ENCODE data around the gene PLAC8L1. TPM values are rescaled to one million over a fixed set of nuclear protein-coding genes. Genes with fewer than 3 reads are reported as not detected.
"Not testable (repeated sequence)": the region's sequence is repeated elsewhere in the genome, so short reads cannot be mapped to it uniquely, and the experiment has no call there.

The PLAC8L1 gene
- total RNA-seq, 5 donors from 2014 or later (not counting 1 experiment from before 2014, with no cell fraction given), result 0.43 to 1.4 (median 0.60) TPM; not detected in 2

DNA sequence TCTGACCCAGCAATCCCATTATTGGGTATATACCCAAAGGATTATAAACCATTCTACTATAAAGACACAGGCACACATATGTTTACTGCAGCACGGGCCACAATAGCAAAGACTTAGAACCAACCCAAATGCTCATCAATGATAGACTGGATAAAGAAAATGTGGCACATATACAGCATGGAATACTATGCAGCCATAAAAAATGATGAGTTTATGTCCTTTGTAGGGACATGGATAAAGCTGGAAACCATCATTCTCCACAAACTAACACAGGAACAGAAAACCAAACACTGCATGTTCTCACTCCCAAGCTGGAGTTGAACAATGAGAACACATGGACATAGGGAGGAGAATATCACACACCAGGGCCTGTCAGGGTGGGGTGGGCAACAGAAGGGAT, 16.1 kb upstream of the PLAC8L1 start:
- not testable (repeated sequence) for H3K4me3 Mint-ChIP-seq; H3K27me3 Mint-ChIP-seq; H3K4me1 Mint-ChIP-seq; ATAC-seq (replicated peaks in 1 of 4); H3K4me3 ChIP-seq (ENCODE audit: control insufficient read depth in 1 of 2, extremely low read depth in 1 of 2, low read length in 1 of 2); H3K27ac ChIP-seq (ENCODE audit: low read length); H3K4me1 ChIP-seq (ENCODE audit: control insufficient read depth in 1 of 2, extremely low read depth in 1 of 2, insufficient read depth in 2 of 2, low read length in 2 of 2); H3K27me3 ChIP-seq (replicated peaks in 1 of 2; ENCODE audit: control insufficient read depth in 2 of 2, extremely low read depth in 1 of 2, insufficient read depth in 2 of 2, low read length in 1 of 2); H3K27ac Mint-ChIP-seq; H3K9me3 ChIP-seq; DNase-seq; H3K9me3 Mint-ChIP-seq
- peaks cover 83% of the 10 kb centered on the region for H3K36me3 Mint-ChIP-seq
- POLR2A ChIA-PET, result interaction anchor here in 1 of 2 donors (0.6 kb wide), 1 partner anchor 52 kb away, joined by 4 read pairs; no protein-coding TSS in a partner anchor
- no CpG with 5 or more reads among the region's 1 CpG for WGBS (ENCODE audit: insufficient coverage)
- CTCF ChIA-PET, result interaction anchor here in 1 of 2 donors (0.7 kb wide), 1 partner anchor 321 kb away, joined by 3 read pairs; no protein-coding TSS in a partner anchor
- H3K36me3 ChIP-seq (ENCODE audit: control insufficient read depth in 2 of 2, extremely low read depth in 1 of 2, insufficient read depth in 1 of 2, low read length in 1 of 2), result peaks cover 0 to 73% of the 10 kb centered on the region in 2 donors

DNA sequence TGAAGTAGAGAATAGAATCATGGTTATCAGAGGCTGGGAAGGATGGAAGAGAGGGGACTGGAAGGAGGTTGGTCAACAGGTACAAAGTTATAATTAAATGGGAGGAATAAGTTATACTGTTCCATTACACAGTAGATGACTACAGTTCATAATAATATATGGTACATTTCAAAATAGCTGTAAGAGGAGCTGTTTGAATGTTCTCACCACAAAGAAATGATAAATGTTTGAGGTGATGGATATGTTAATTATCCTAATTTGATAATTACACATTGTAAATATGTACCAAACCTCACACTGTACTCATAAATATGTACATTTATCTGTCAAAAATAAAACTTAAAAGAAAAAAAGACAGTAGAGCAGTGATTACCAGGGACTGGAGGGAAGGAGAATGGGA, 12.9 kb upstream of the PLAC8L1 start:
- H3K36me3 Mint-ChIP-seq, result peaks cover 73% of the 10 kb centered on the region

DNA sequence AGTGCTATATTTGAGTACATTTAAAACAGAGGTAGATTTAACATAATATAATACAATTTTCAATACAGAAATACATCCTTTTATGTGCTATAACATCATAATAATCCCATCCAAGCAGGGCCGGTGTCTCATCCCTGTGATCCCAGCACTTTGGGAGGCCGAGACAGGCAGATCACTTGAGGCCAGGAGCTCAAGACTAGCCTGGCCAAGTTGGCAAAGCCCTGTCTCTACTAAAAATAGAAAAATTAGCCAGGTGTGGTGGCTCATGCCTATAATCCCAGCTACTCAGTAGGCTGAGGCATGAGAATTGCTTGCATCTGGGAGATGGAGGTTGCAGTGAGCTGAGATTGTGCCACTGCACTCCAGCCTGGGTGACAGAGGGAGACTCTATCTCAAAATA, 11.8 kb upstream of the PLAC8L1 start:
- DNase-seq; H3K4me3 ChIP-seq (ENCODE audit: control insufficient read depth in 1 of 2, extremely low read depth in 1 of 2, low read length in 1 of 2); H3K27ac ChIP-seq (ENCODE audit: low read length); ATAC-seq (replicated peaks in 1 of 4); H3K4me3 Mint-ChIP-seq; H3K9me3 Mint-ChIP-seq; H3K27me3 Mint-ChIP-seq; POLR2A ChIA-PET; H3K27ac Mint-ChIP-seq; H3K27me3 ChIP-seq (replicated peaks in 1 of 2; ENCODE audit: control insufficient read depth in 2 of 2, extremely low read depth in 1 of 2, insufficient read depth in 2 of 2, low read length in 1 of 2); H3K9me3 ChIP-seq; H3K4me1 ChIP-seq (ENCODE audit: control insufficient read depth in 1 of 2, extremely low read depth in 1 of 2, insufficient read depth in 2 of 2, low read length in 2 of 2); H3K4me1 Mint-ChIP-seq; CTCF ChIA-PET: not testable (repeated sequence)
- H3K36me3 Mint-ChIP-seq, result peaks cover 67% of the 10 kb centered on the region
- WGBS (ENCODE audit: insufficient coverage), result 100% methylated on average over 2 of the region's 2 CpGs
- H3K36me3 ChIP-seq (ENCODE audit: control insufficient read depth in 2 of 2, extremely low read depth in 1 of 2, insufficient read depth in 1 of 2, low read length in 1 of 2), result peaks cover 0 to 64% of the 10 kb centered on the region in 2 donors

More for the DNA sequence above, 12.9 kb upstream of the PLAC8L1 start:
- Mint-ChIP-seq H3K27me3 (no peaks in the 10 kb centered on the region), H3K4me1 (no peaks in the 10 kb centered on the region), H3K9me3 (no peaks in the 10 kb centered on the region), H3K4me3 (no peak overlapping the region), H3K27ac (no peak overlapping the region)
- Histone ChIP-seq H3K4me3 (ENCODE audit: control insufficient read depth in 1 of 2, extremely low read depth in 1 of 2, low read length in 1 of 2) (no peak overlapping the region), H3K9me3 (no peaks in the 10 kb centered on the region), H3K4me1 (ENCODE audit: control insufficient read depth in 1 of 2, extremely low read depth in 1 of 2, insufficient read depth in 2 of 2, low read length in 2 of 2) (no peaks in the 10 kb centered on the region), H3K27ac (ENCODE audit: low read length) (no peak overlapping the region), H3K27me3 (replicated peaks in 1 of 2; ENCODE audit: control insufficient read depth in 2 of 2, extremely low read depth in 1 of 2, insufficient read depth in 2 of 2, low read length in 1 of 2) (no peaks in the 10 kb centered on the region), H3K36me3 (ENCODE audit: control insufficient read depth in 2 of 2, extremely low read depth in 1 of 2, insufficient read depth in 1 of 2, low read length in 1 of 2) (peaks cover 0 to 64% of the 10 kb centered on the region in 2 donors)
- POLR2A ChIA-PET, result no interaction called here
- no peak for ATAC-seq (replicated peaks in 1 of 4)
- CTCF ChIA-PET, result no interaction called here
- DNase-seq, result no peak

DNA sequence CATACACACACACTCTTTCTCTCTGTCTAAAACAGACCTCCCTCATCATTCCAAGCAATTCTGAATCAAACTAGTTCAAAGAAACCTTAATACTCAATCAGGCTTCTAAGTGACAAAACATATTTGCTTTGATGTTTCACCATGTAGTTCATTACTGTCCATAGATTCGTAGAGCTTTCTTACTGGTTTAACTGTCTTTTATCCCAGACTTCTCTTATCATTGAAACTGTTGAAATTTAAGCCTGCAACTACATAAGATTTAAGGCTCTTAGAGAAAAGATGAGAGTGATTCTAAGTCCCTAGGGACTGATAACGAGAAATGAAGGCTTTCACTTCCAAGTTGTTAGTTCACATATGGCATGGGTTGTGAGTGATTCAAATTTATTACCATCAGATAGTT, 11.0 kb upstream of the PLAC8L1 start:
- WGBS (ENCODE audit: insufficient coverage), result no CpG with 5 or more reads among the region's 2 CpGs
- ATAC-seq (replicated peaks in 1 of 4) (no peak), DNase-seq (no peak)
- POLR2A ChIA-PET, result interaction anchor here in 1 of 2 donors (0.6 kb wide), 1 partner anchor 1081 kb away, joined by 3 read pairs; no protein-coding TSS in a partner anchor
- Mint-ChIP-seq H3K27ac (no peak overlapping the region), H3K27me3 (no peaks in the 10 kb centered on the region), H3K4me3 (no peak overlapping the region), H3K36me3 (peaks cover 64% of the 10 kb centered on the region), H3K4me1 (no peaks in the 10 kb centered on the region), H3K9me3 (no peaks in the 10 kb centered on the region)
- CTCF ChIA-PET, result no interaction called here
- Histone ChIP-seq H3K36me3 (ENCODE audit: control insufficient read depth in 2 of 2, extremely low read depth in 1 of 2, insufficient read depth in 1 of 2, low read length in 1 of 2) (peaks cover 0 to 59% of the 10 kb centered on the region in 2 donors), H3K4me1 (ENCODE audit: control insufficient read depth in 1 of 2, extremely low read depth in 1 of 2, insufficient read depth in 2 of 2, low read length in 2 of 2) (no peaks in the 10 kb centered on the region), H3K4me3 (ENCODE audit: control insufficient read depth in 1 of 2, extremely low read depth in 1 of 2, low read length in 1 of 2) (no peak overlapping the region), H3K27ac (ENCODE audit: low read length) (no peak overlapping the region), H3K9me3 (no peaks in the 10 kb centered on the region), H3K27me3 (replicated peaks in 1 of 2; ENCODE audit: control insufficient read depth in 2 of 2, extremely low read depth in 1 of 2, insufficient read depth in 2 of 2, low read length in 1 of 2) (no peaks in the 10 kb centered on the region)

- no peaks in the 10 kb centered on the region for H3K27me3 ChIP-seq (replicated peaks in 1 of 2; ENCODE audit: control insufficient read depth in 2 of 2, extremely low read depth in 1 of 2, insufficient read depth in 2 of 2, low read length in 1 of 2)
- CTCF ChIA-PET, result no interaction called here
- no peak overlapping the region for H3K27ac Mint-ChIP-seq
These were observed 7.1 kb upstream of the PLAC8L1 start for GRCh38 chr5:146112476-146112875.

GRCh38 chr5:146111409-146111808, 6.0 kb upstream of the PLAC8L1 start:
- ATAC-seq (replicated peaks in 1 of 4), result no peak
- Mint-ChIP-seq H3K4me3 (no peak overlapping the region), H3K9me3 (no peaks in the 10 kb centered on the region), H3K36me3 (peaks cover 24% of the 10 kb centered on the region), H3K4me1 (no peaks in the 10 kb centered on the region), H3K27ac (no peak overlapping the region), H3K27me3 (no peaks in the 10 kb centered on the region)
- POLR2A ChIA-PET, result no interaction called here
- Histone ChIP-seq H3K27me3 (replicated peaks in 1 of 2; ENCODE audit: control insufficient read depth in 2 of 2, extremely low read depth in 1 of 2, insufficient read depth in 2 of 2, low read length in 1 of 2) (no peaks in the 10 kb centered on the region), H3K4me1 (ENCODE audit: control insufficient read depth in 1 of 2, extremely low read depth in 1 of 2, insufficient read depth in 2 of 2, low read length in 2 of 2) (no peaks in the 10 kb centered on the region), H3K9me3 (no peaks in the 10 kb centered on the region), H3K36me3 (ENCODE audit: control insufficient read depth in 2 of 2, extremely low read depth in 1 of 2, insufficient read depth in 1 of 2, low read length in 1 of 2) (peaks cover 0 to 23% of the 10 kb centered on the region in 2 donors), H3K4me3 (ENCODE audit: control insufficient read depth in 1 of 2, extremely low read depth in 1 of 2, low read length in 1 of 2) (no peak overlapping the region), H3K27ac (ENCODE audit: low read length) (no peak overlapping the region)
- no CpG with 5 or more reads among the region's 1 CpG for WGBS (ENCODE audit: insufficient coverage)
- no peak for DNase-seq
- CTCF ChIA-PET, result no interaction called here

More at GRCh38 chr5:146112476-146112875, 7.1 kb upstream of the PLAC8L1 start:
- no peaks in the 10 kb centered on the region for H3K4me1 Mint-ChIP-seq
- H3K9me3 ChIP-seq, result no peaks in the 10 kb centered on the region
- no peak overlapping the region for H3K4me3 ChIP-seq (ENCODE audit: control insufficient read depth in 1 of 2, extremely low read depth in 1 of 2, low read length in 1 of 2)
- ATAC-seq (replicated peaks in 1 of 4), result no peak
- no peaks in the 10 kb centered on the region for H3K9me3 Mint-ChIP-seq
- POLR2A ChIA-PET, result no interaction called here
- H3K36me3 ChIP-seq (ENCODE audit: control insufficient read depth in 2 of 2, extremely low read depth in 1 of 2, insufficient read depth in 1 of 2, low read length in 1 of 2), result peaks cover 0 to 31% of the 10 kb centered on the region in 2 donors
- DNase-seq, result no peak
- no peaks in the 10 kb centered on the region for H3K27me3 Mint-ChIP-seq
- 94% methylated on average over 5 of the region's 5 CpGs for WGBS (ENCODE audit: insufficient coverage)
- peaks cover 29% of the 10 kb centered on the region for H3K36me3 Mint-ChIP-seq
- no peak overlapping the region for H3K27ac ChIP-seq (ENCODE audit: low read length)
- no peak overlapping the region for H3K4me3 Mint-ChIP-seq
- H3K4me1 ChIP-seq (ENCODE audit: control insufficient read depth in 1 of 2, extremely low read depth in 1 of 2, insufficient read depth in 2 of 2, low read length in 2 of 2), result no peaks in the 10 kb centered on the region

DNA sequence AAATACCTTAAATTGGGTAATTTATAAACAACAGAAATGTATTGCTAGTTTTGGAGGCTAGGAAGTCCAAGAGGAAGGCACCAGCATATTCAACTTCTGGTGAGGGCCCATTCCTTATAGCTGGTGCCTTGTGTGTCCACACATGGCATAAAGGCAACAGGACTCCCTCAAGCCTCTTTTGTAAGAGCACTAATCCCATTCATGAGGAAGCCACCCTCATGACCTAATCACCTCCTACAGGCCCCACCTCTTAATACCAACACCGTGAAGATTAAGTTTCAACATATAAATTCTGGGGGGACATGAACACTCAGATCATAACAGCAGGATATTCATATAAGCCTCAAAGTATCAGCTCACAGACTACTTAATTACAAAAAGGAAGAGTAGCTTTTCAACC, 4.0 kb upstream of the PLAC8L1 start:
- Mint-ChIP-seq H3K4me3 (no peak overlapping the region), H3K9me3 (no peaks in the 10 kb centered on the region), H3K27me3 (no peaks in the 10 kb centered on the region), H3K4me1 (no peaks in the 10 kb centered on the region), H3K27ac (no peak overlapping the region), H3K36me3 (peaks cover 21% of the 10 kb centered on the region)
- ChIA-PET POLR2A (interaction anchor here (0.6 to 0.9 kb wide), 2 partner anchors 43 to 77 kb away, joined by 3 read pairs; no protein-coding TSS in a partner anchor), CTCF (no interaction called here)
- WGBS (ENCODE audit: insufficient coverage), result 71% methylated on average over 1 of the region's 1 CpG
- Histone ChIP-seq H3K4me1 (ENCODE audit: control insufficient read depth in 1 of 2, extremely low read depth in 1 of 2, insufficient read depth in 2 of 2, low read length in 2 of 2) (no peaks in the 10 kb centered on the region), H3K9me3 (no peaks in the 10 kb centered on the region), H3K4me3 (ENCODE audit: control insufficient read depth in 1 of 2, extremely low read depth in 1 of 2, low read length in 1 of 2) (no peak overlapping the region), H3K27ac (ENCODE audit: low read length) (no peak overlapping the region), H3K36me3 (ENCODE audit: control insufficient read depth in 2 of 2, extremely low read depth in 1 of 2, insufficient read depth in 1 of 2, low read length in 1 of 2) (peaks cover 0 to 16% of the 10 kb centered on the region in 2 donors), H3K27me3 (replicated peaks in 1 of 2; ENCODE audit: control insufficient read depth in 2 of 2, extremely low read depth in 1 of 2, insufficient read depth in 2 of 2, low read length in 1 of 2) (no peaks in the 10 kb centered on the region)
- ATAC-seq (replicated peaks in 1 of 4) (no peak), DNase-seq (no peak)

Data from T-cell (primary cell).